OCI-LY7 (cell line): ENCODE results near the gene EPHB1.

Experiments
- EZH2phosphoT487 ChIP-seq: fragments of 200-600 bp; sonication (generic); IDR thresholded peaks from 2 replicates; pipeline ENCODE4 v1.6.1; 2018; ENCODE audit warnings: low read depth, borderline replicate concordance, mild to moderate bottlenecking, mixed run types, antibody characterized with exemption, low read length, moderate library complexity, mixed read lengths
- TF ChIP-seq, protein P1 (sequence below): fragments of 200-600 bp; sonication (generic); conservative IDR thresholded peaks from 2 replicates; pipeline ENCODE4 v1.5.1; 2014; ENCODE audit warnings: mild to moderate bottlenecking, antibody characterized with exemption, low read length, moderate library complexity, mixed read lengths

- TF ChIP-seq, protein P1, sequence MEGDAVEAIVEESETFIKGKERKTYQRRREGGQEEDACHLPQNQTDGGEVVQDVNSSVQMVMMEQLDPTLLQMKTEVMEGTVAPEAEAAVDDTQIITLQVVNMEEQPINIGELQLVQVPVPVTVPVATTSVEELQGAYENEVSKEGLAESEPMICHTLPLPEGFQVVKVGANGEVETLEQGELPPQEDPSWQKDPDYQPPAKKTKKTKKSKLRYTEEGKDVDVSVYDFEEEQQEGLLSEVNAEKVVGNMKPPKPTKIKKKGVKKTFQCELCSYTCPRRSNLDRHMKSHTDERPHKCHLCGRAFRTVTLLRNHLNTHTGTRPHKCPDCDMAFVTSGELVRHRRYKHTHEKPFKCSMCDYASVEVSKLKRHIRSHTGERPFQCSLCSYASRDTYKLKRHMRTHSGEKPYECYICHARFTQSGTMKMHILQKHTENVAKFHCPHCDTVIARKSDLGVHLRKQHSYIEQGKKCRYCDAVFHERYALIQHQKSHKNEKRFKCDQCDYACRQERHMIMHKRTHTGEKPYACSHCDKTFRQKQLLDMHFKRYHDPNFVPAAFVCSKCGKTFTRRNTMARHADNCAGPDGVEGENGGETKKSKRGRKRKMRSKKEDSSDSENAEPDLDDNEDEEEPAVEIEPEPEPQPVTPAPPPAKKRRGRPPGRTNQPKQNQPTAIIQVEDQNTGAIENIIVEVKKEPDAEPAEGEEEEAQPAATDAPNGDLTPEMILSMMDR = no peak
- no peak for TF ChIP-seq EZH2phosphoT487
Observed at GRCh38 chr3:134798681-134799311, 3.7 kb downstream of the EPHB1 start.
